ENCODE measurements around the gene GLI2. TPM values are rescaled to one million over a fixed set of nuclear protein-coding genes. Genes with fewer than 3 reads are reported as not detected.
A peak's percentile ranks its signal among the peaks of the same experiment; 100 is the strongest.

The GLI2 gene
- polyA plus RNA-seq, 4 donors = 1.2 to 3.6 TPM; not detected in 2

GRCh38 chr2:120770176-120770575 lies 34.5 kb downstream of the GLI2 start:
- Histone ChIP-seq H3K27ac (ENCODE audit: low read depth in 1 of 3, low read length in 2 of 3) (no peak overlapping the region), H3K36me3 (ENCODE audit: control insufficient read depth in 3 of 3, insufficient read depth in 2 of 3, low read depth in 1 of 3, low read length in 3 of 3) (no peaks in the 10 kb centered on the region), H3K27me3 (ENCODE audit: control insufficient read depth in 3 of 3, insufficient read depth in 3 of 3, low read length in 3 of 3) (no peaks in the 10 kb centered on the region), H3K4me1 (ENCODE audit: control insufficient read depth in 3 of 3, insufficient read depth in 2 of 3, low read depth in 1 of 3, low read length in 2 of 3) (peaks cover 0 to 6% (median 3%) of the 10 kb centered on the region in 3 donors), H3K9me3 (ENCODE audit: control insufficient read depth in 2 of 2, insufficient read depth in 1 of 2, low read depth in 1 of 2, low read length in 1 of 2) (no peaks in the 10 kb centered on the region), H3K4me3 (ENCODE audit: low read depth in 1 of 3, low read length in 3 of 3) (no peak overlapping the region)
- no peak for DNase-seq
- FAIRE-seq = no peak
- 92 to 93% (median 93%) methylated on average over 4 of the region's 4 CpGs for WGBS, 3 donors

GRCh38 chr2:120770641-120771040 lies 35.0 kb downstream of the GLI2 start:
- Histone ChIP-seq H3K9me3 (ENCODE audit: control insufficient read depth in 2 of 2, insufficient read depth in 1 of 2, low read depth in 1 of 2, low read length in 1 of 2) (no peaks in the 10 kb centered on the region), H3K27ac (ENCODE audit: low read depth in 1 of 3, low read length in 2 of 3) (no peak overlapping the region), H3K36me3 (ENCODE audit: control insufficient read depth in 3 of 3, insufficient read depth in 2 of 3, low read depth in 1 of 3, low read length in 3 of 3) (no peaks in the 10 kb centered on the region), H3K27me3 (ENCODE audit: control insufficient read depth in 3 of 3, insufficient read depth in 3 of 3, low read length in 3 of 3) (no peaks in the 10 kb centered on the region), H3K4me1 (ENCODE audit: control insufficient read depth in 3 of 3, insufficient read depth in 2 of 3, low read depth in 1 of 3, low read length in 2 of 3) (peaks cover 0 to 5% (median 3%) of the 10 kb centered on the region in 3 donors), H3K4me3 (ENCODE audit: low read depth in 1 of 3, low read length in 3 of 3) (no peak overlapping the region)
- WGBS, 3 donors = 74 to 84% (median 81%) methylated on average over 6 of the region's 6 CpGs
- no peak for FAIRE-seq
- no peak for DNase-seq

GRCh38 chr2:120771111-120771780 lies 35.6 kb downstream of the GLI2 start:
- WGBS, 3 donors = 65 to 78% (median 73%) methylated on average over 14 of the region's 14 CpGs
- no peak overlapping the region for H3K4me3 ChIP-seq (ENCODE audit: low read depth in 1 of 3, low read length in 3 of 3)
- FAIRE-seq (no peak), DNase-seq (no peak)
- H3K27me3 ChIP-seq (ENCODE audit: control insufficient read depth in 3 of 3, insufficient read depth in 3 of 3, low read length in 3 of 3) = no peaks in the 10 kb centered on the region
- H3K27ac ChIP-seq (ENCODE audit: low read depth in 1 of 3, low read length in 2 of 3) = peak overlapping the region in 1 of 3 donors; percentile 65
- H3K4me1 ChIP-seq (ENCODE audit: control insufficient read depth in 3 of 3, insufficient read depth in 2 of 3, low read depth in 1 of 3, low read length in 2 of 3) = peaks cover 0 to 3% (median 3%) of the 10 kb centered on the region in 3 donors
- H3K9me3 ChIP-seq (ENCODE audit: control insufficient read depth in 2 of 2, insufficient read depth in 1 of 2, low read depth in 1 of 2, low read length in 1 of 2) = no peaks in the 10 kb centered on the region
- H3K36me3 ChIP-seq (ENCODE audit: control insufficient read depth in 3 of 3, insufficient read depth in 2 of 3, low read depth in 1 of 3, low read length in 3 of 3) = no peaks in the 10 kb centered on the region

GRCh38 chr2:120771781-120772208 lies 36.1 kb downstream of the GLI2 start:
- Histone ChIP-seq H3K27me3 (ENCODE audit: control insufficient read depth in 3 of 3, insufficient read depth in 3 of 3, low read length in 3 of 3) (no peaks in the 10 kb centered on the region), H3K36me3 (ENCODE audit: control insufficient read depth in 3 of 3, insufficient read depth in 2 of 3, low read depth in 1 of 3, low read length in 3 of 3) (no peaks in the 10 kb centered on the region), H3K9me3 (ENCODE audit: control insufficient read depth in 2 of 2, insufficient read depth in 1 of 2, low read depth in 1 of 2, low read length in 1 of 2) (no peaks in the 10 kb centered on the region), H3K27ac (ENCODE audit: low read depth in 1 of 3, low read length in 2 of 3) (peak overlapping the region in 1 of 3 donors; percentile 46), H3K4me3 (ENCODE audit: low read depth in 1 of 3, low read length in 3 of 3) (no peak overlapping the region), H3K4me1 (ENCODE audit: control insufficient read depth in 3 of 3, insufficient read depth in 2 of 3, low read depth in 1 of 3, low read length in 2 of 3) (peaks cover 0 to 3% (median 2%) of the 10 kb centered on the region in 3 donors)
- FAIRE-seq = no peak
- WGBS, 3 donors = 62 to 75% (median 72%) methylated on average over 5 of the region's 5 CpGs
- no peak for DNase-seq

- no peak overlapping the region for H3K4me3 ChIP-seq (ENCODE audit: low read depth in 1 of 3, low read length in 3 of 3)
- H3K9me3 ChIP-seq (ENCODE audit: control insufficient read depth in 2 of 2, insufficient read depth in 1 of 2, low read depth in 1 of 2, low read length in 1 of 2) = no peaks in the 10 kb centered on the region
- FAIRE-seq (no peak), DNase-seq (no peak)
- H3K27me3 ChIP-seq (ENCODE audit: control insufficient read depth in 3 of 3, insufficient read depth in 3 of 3, low read length in 3 of 3) = no peaks in the 10 kb centered on the region
- H3K4me1 ChIP-seq (ENCODE audit: control insufficient read depth in 3 of 3, insufficient read depth in 2 of 3, low read depth in 1 of 3, low read length in 2 of 3) = peaks cover 0 to 3% (median 2%) of the 10 kb centered on the region in 3 donors
- H3K36me3 ChIP-seq (ENCODE audit: control insufficient read depth in 3 of 3, insufficient read depth in 2 of 3, low read depth in 1 of 3, low read length in 3 of 3) = no peaks in the 10 kb centered on the region
- 56 to 71% (median 61%) methylated on average over 5 of the region's 5 CpGs for WGBS, 3 donors
- peak overlapping the region in 1 of 3 donors; percentile 46 for H3K27ac ChIP-seq (ENCODE audit: low read depth in 1 of 3, low read length in 2 of 3)
Measured at GRCh38 chr2:120772261-120772660, 36.6 kb downstream of the GLI2 start.

- Histone ChIP-seq H3K9me3 (ENCODE audit: control insufficient read depth in 2 of 2, insufficient read depth in 1 of 2, low read depth in 1 of 2, low read length in 1 of 2) (no peaks in the 10 kb centered on the region), H3K36me3 (ENCODE audit: control insufficient read depth in 3 of 3, insufficient read depth in 2 of 3, low read depth in 1 of 3, low read length in 3 of 3) (no peaks in the 10 kb centered on the region), H3K27ac (ENCODE audit: low read depth in 1 of 3, low read length in 2 of 3) (no peak overlapping the region), H3K27me3 (ENCODE audit: control insufficient read depth in 3 of 3, insufficient read depth in 3 of 3, low read length in 3 of 3) (peaks cover 0 to under 1% (median 0%) of the 10 kb centered on the region in 3 donors), H3K4me1 (ENCODE audit: control insufficient read depth in 3 of 3, insufficient read depth in 2 of 3, low read depth in 1 of 3, low read length in 2 of 3) (peaks cover 0 to 3% (median 2%) of the 10 kb centered on the region in 3 donors), H3K4me3 (ENCODE audit: low read depth in 1 of 3, low read length in 3 of 3) (no peak overlapping the region)
- 91 to 92% (median 92%) methylated on average over 17 of the region's 17 CpGs for WGBS, 3 donors
- DNase-seq (no peak), FAIRE-seq (no peak)
Measured at GRCh38 chr2:120773186-120773800, 37.6 kb downstream of the GLI2 start.

- 74 to 87% (median 85%) methylated on average over 5 of the region's 5 CpGs for WGBS, 3 donors
- no peak for DNase-seq
Measured at GRCh38 chr2:120774557-120775160, 39.0 kb downstream of the GLI2 start.

GRCh38 chr2:120775194-120775593 lies 39.5 kb downstream of the GLI2 start:
- no peak overlapping the region for H3K27ac ChIP-seq (ENCODE audit: low read depth in 1 of 3, low read length in 2 of 3)
- peaks cover 0 to 9% (median 0%) of the 10 kb centered on the region in 3 donors for H3K27me3 ChIP-seq (ENCODE audit: control insufficient read depth in 3 of 3, insufficient read depth in 3 of 3, low read length in 3 of 3)
- no peak for DNase-seq
- peaks cover 0 to 5% (median 2%) of the 10 kb centered on the region in 3 donors for H3K4me1 ChIP-seq (ENCODE audit: control insufficient read depth in 3 of 3, insufficient read depth in 2 of 3, low read depth in 1 of 3, low read length in 2 of 3)
- 84 to 91% (median 87%) methylated on average over 17 of the region's 17 CpGs for WGBS, 3 donors
- no peaks in the 10 kb centered on the region for H3K36me3 ChIP-seq (ENCODE audit: control insufficient read depth in 3 of 3, insufficient read depth in 2 of 3, low read depth in 1 of 3, low read length in 3 of 3)
- no peaks in the 10 kb centered on the region for H3K9me3 ChIP-seq (ENCODE audit: control insufficient read depth in 2 of 2, insufficient read depth in 1 of 2, low read depth in 1 of 2, low read length in 1 of 2)
- H3K4me3 ChIP-seq (ENCODE audit: low read depth in 1 of 3, low read length in 3 of 3) = no peak overlapping the region
- no peak for FAIRE-seq

More at GRCh38 chr2:120774557-120775160, 39.0 kb downstream of the GLI2 start:
- Histone ChIP-seq H3K36me3 (ENCODE audit: control insufficient read depth in 3 of 3, insufficient read depth in 2 of 3, low read depth in 1 of 3, low read length in 3 of 3) (no peaks in the 10 kb centered on the region), H3K27me3 (ENCODE audit: control insufficient read depth in 3 of 3, insufficient read depth in 3 of 3, low read length in 3 of 3) (peaks cover 0 to 9% (median 0%) of the 10 kb centered on the region in 3 donors), H3K4me1 (ENCODE audit: control insufficient read depth in 3 of 3, insufficient read depth in 2 of 3, low read depth in 1 of 3, low read length in 2 of 3) (peaks cover 0 to 4% (median 2%) of the 10 kb centered on the region in 3 donors), H3K9me3 (ENCODE audit: control insufficient read depth in 2 of 2, insufficient read depth in 1 of 2, low read depth in 1 of 2, low read length in 1 of 2) (no peaks in the 10 kb centered on the region), H3K4me3 (ENCODE audit: low read depth in 1 of 3, low read length in 3 of 3) (no peak overlapping the region), H3K27ac (ENCODE audit: low read depth in 1 of 3, low read length in 2 of 3) (no peak overlapping the region)
- FAIRE-seq = no peak
